ENCODE results near the gene TVP23C.

GRCh38 chr17:15468126-15468525 is 95.2 kb downstream of the TVP23C start:
- TF ChIP-seq POLR2AphosphoS5 (IDR thresholded peaks at IDR 0.05; ENCODE audit: low read depth, low read length) (no peak), TCF7L2 (IDR thresholded peaks at IDR 0.05; ENCODE audit: low read depth, low read length) (no peak)
- TF ChIP-seq, protein P1, sequence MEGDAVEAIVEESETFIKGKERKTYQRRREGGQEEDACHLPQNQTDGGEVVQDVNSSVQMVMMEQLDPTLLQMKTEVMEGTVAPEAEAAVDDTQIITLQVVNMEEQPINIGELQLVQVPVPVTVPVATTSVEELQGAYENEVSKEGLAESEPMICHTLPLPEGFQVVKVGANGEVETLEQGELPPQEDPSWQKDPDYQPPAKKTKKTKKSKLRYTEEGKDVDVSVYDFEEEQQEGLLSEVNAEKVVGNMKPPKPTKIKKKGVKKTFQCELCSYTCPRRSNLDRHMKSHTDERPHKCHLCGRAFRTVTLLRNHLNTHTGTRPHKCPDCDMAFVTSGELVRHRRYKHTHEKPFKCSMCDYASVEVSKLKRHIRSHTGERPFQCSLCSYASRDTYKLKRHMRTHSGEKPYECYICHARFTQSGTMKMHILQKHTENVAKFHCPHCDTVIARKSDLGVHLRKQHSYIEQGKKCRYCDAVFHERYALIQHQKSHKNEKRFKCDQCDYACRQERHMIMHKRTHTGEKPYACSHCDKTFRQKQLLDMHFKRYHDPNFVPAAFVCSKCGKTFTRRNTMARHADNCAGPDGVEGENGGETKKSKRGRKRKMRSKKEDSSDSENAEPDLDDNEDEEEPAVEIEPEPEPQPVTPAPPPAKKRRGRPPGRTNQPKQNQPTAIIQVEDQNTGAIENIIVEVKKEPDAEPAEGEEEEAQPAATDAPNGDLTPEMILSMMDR (IDR thresholded peaks at IDR 0.05), result no peak
- TF ChIP-seq, protein P2, sequence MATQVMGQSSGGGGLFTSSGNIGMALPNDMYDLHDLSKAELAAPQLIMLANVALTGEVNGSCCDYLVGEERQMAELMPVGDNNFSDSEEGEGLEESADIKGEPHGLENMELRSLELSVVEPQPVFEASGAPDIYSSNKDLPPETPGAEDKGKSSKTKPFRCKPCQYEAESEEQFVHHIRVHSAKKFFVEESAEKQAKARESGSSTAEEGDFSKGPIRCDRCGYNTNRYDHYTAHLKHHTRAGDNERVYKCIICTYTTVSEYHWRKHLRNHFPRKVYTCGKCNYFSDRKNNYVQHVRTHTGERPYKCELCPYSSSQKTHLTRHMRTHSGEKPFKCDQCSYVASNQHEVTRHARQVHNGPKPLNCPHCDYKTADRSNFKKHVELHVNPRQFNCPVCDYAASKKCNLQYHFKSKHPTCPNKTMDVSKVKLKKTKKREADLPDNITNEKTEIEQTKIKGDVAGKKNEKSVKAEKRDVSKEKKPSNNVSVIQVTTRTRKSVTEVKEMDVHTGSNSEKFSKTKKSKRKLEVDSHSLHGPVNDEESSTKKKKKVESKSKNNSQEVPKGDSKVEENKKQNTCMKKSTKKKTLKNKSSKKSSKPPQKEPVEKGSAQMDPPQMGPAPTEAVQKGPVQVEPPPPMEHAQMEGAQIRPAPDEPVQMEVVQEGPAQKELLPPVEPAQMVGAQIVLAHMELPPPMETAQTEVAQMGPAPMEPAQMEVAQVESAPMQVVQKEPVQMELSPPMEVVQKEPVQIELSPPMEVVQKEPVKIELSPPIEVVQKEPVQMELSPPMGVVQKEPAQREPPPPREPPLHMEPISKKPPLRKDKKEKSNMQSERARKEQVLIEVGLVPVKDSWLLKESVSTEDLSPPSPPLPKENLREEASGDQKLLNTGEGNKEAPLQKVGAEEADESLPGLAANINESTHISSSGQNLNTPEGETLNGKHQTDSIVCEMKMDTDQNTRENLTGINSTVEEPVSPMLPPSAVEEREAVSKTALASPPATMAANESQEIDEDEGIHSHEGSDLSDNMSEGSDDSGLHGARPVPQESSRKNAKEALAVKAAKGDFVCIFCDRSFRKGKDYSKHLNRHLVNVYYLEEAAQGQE (IDR thresholded peaks at IDR 0.05; ENCODE audit: insufficient read depth in 1 of 2, low read depth in 2 of 2, low read length in 1 of 2), result no peak
